T-helper 1 cell treated with Interleukin-12 subunit alpha and Interleukin-12 subunit beta and Interleukin-4 antibody, amounts not matched to agents 30 μg/mL and 1 μg/mL, for 36 hours (primary cell): ENCODE measurements around the gene ETV4.
A peak's percentile ranks its signal among the peaks of the same experiment; 100 is the strongest.

Experiments
- H3K27ac Mint-ChIP-seq: one replicate; pipeline ENCODE4 v1.8.0; 2021; ENCODE audit warnings: mild to moderate bottlenecking, mixed read lengths
- H3K27me3 Mint-ChIP-seq: one replicate; pipeline ENCODE4 v1.8.0; 2021; ENCODE audit warnings: low read depth, mixed read lengths
- H3K36me3 Mint-ChIP-seq: one replicate; pipeline ENCODE4 v1.8.0; 2021; ENCODE audit warnings: low read depth, mixed read lengths
- H3K4me1 Mint-ChIP-seq: one replicate; pipeline ENCODE4 v1.8.0; 2021; ENCODE audit warnings: low read depth, mixed read lengths
- H3K4me3 Mint-ChIP-seq: one replicate; pipeline ENCODE4 v1.8.0; 2021; ENCODE audit warnings: mild to moderate bottlenecking, moderate library complexity, mixed read lengths
- H3K9me3 Mint-ChIP-seq: one replicate; pipeline ENCODE4 v1.8.0; 2021; ENCODE audit warnings: mixed read lengths

Gene ETV4

GRCh38 chr17:43546319-43547188 is at the start of gene ETV4:
Gene ETV4, minus strand, starts transcription at chr17:43546340. Its CDS starts 723 bp downstream, at chr17:43545617.
- H3K27ac Mint-ChIP-seq = peak within 1 kb of the TSS; percentile 1
- H3K9me3 Mint-ChIP-seq = no peaks in the 10 kb centered on the region
- H3K4me1 Mint-ChIP-seq = peaks cover 18% of the 10 kb centered on the region
- no peaks in the 10 kb centered on the region for H3K36me3 Mint-ChIP-seq
- peaks cover 61% of the 10 kb centered on the region for H3K27me3 Mint-ChIP-seq
- H3K4me3 Mint-ChIP-seq = peak within 1 kb of the TSS; percentile 84

DNA sequence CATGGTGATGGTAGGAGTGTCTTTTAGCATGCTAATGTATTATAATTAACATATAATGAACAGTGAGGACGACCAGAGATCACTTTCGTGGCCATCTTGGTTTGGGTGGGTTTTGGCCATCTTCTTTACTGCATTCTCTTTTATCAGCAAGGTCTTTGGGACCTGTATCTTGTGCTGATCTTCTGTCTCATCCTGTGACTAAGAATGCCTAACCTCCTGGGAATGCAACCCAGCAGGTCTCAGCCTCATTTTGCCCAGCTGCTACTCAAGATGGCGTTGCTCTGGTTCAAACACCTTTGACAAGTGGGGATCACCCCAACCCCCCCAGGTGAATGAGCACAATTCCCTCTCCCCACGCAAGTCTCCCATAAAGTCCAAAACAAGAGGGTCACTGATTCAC is 49.3 kb upstream of the ETV4 start:
- Mint-ChIP-seq H3K36me3 (no peaks in the 10 kb centered on the region), H3K9me3 (no peaks in the 10 kb centered on the region), H3K27ac (no peak overlapping the region), H3K4me3 (no peak overlapping the region), H3K4me1 (no peaks in the 10 kb centered on the region), H3K27me3 (peaks cover 11% of the 10 kb centered on the region)

DNA sequence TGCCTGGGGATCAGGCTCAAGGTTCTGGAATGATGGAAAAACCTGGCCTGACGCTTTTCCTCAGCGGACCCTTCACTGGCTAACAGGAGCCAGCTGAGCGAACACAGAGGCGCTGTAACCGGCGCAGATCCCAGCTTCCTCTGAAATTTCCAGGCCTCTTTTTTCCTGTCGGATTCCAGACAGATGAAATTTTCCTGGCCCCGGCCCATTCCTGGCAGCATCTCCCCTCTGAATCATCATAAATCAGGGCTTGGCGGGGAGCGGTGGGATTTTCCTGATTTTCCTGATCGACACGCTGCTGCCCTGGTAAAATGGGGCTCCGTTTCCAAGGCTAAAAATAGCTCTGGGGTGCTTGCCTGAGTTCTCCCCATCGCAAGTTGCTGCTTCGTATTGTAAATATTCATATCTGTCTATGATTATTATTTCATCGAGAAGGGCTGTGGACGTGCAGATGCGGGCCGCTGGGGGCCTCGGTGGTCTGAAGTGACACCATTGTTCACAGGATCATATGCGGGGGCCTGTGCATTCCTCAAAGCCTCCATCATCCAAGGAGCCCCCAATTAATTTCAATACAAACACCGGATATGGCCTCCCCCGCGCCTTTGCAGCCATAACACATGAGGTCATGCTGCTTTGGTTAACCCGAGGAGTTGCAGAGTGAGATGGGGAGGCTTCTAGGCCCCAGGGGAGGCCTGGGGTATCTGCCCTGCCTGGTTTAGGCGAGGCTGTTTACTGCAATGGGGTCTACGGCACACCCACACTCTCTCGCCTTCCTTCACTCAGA is 45.8 kb upstream of the ETV4 start:
- no peaks in the 10 kb centered on the region for H3K9me3 Mint-ChIP-seq
- no peak overlapping the region for H3K4me3 Mint-ChIP-seq
- H3K36me3 Mint-ChIP-seq = no peaks in the 10 kb centered on the region
- H3K27ac Mint-ChIP-seq = no peak overlapping the region
- no peaks in the 10 kb centered on the region for H3K4me1 Mint-ChIP-seq
- peaks cover 7% of the 10 kb centered on the region for H3K27me3 Mint-ChIP-seq

DNA sequence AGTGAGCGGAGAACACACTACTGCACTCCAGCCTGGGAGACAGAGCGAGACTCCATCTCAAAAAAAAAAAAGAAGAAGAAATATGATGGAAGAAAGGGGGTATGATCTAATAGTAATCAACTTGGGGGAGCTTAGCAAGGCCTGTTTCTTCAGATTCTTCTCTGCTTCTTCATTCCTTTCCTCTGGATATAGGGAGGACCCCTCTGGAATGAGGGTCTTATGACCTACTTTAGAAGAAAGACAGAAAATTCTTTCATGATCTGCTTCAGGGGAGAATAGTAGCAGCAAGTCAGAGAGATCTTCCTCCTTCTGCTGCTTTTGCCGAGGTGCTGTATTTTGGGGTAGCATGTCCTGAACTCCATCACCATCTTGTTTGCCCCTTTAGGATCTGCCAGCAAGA is 44.9 kb upstream of the ETV4 start:
- H3K4me3 Mint-ChIP-seq = no peak overlapping the region
- H3K36me3 Mint-ChIP-seq = no peaks in the 10 kb centered on the region
- H3K27ac Mint-ChIP-seq = no peak overlapping the region
- H3K4me1 Mint-ChIP-seq = no peaks in the 10 kb centered on the region
- H3K9me3 Mint-ChIP-seq = no peaks in the 10 kb centered on the region
- H3K27me3 Mint-ChIP-seq = peaks cover 7% of the 10 kb centered on the region

- Mint-ChIP-seq H3K4me3 (no peak overlapping the region), H3K36me3 (no peaks in the 10 kb centered on the region), H3K27ac (no peak overlapping the region), H3K4me1 (no peaks in the 10 kb centered on the region), H3K27me3 (peaks cover 3% of the 10 kb centered on the region), H3K9me3 (no peaks in the 10 kb centered on the region)
These were observed 42.7 kb upstream of the ETV4 start for GRCh38 chr17:43588664-43589435.

- H3K27ac Mint-ChIP-seq = no peak overlapping the region
- H3K27me3 Mint-ChIP-seq = peaks cover 10% of the 10 kb centered on the region
- no peaks in the 10 kb centered on the region for H3K9me3 Mint-ChIP-seq
- no peaks in the 10 kb centered on the region for H3K36me3 Mint-ChIP-seq
- H3K4me3 Mint-ChIP-seq = no peak overlapping the region
- no peaks in the 10 kb centered on the region for H3K4me1 Mint-ChIP-seq
These were observed 42.0 kb upstream of the ETV4 start for GRCh38 chr17:43588121-43588520.

DNA sequence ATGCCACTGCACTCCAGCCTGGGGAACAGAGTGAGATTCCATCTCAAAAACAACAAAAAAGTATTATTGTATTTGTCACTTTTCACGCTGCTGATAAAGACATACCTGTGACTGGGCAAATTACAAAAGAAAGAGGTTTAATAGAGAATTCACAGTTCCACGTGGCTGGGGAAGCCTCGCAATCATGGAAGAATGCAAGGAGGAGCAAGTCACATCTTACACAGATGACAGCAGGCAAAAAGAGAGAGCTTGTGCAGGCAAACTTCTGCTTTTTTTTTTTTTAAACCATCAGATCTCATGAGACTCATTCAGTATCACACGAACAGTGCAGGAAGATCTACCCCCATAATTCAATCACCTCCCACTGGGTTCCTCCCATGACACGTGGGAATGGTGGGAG is 41.5 kb upstream of the ETV4 start:
- no peaks in the 10 kb centered on the region for H3K9me3 Mint-ChIP-seq
- no peaks in the 10 kb centered on the region for H3K36me3 Mint-ChIP-seq
- H3K27ac Mint-ChIP-seq = no peak overlapping the region

DNA sequence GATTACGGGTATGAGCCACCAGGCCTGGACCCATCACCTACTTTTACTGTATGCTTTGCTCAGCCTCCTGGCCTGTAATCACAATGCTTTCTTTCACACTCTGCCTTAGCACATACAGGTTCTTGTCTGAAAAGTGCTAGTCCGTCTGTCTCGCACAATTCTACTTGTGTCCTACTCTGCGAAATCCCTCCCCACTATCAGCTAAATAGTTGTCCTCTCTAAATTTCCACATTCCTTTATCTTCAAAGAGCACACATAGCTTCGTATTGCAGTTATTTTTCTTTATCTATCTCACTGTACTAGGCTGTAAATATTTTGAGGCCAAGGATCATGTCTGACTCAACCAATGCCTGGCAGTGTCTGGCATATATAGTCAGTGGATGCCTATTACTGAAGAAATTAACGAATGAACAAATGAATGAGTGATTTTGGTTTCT is 38.5 kb upstream of the ETV4 start:
- Mint-ChIP-seq H3K9me3 (no peaks in the 10 kb centered on the region), H3K4me1 (peaks cover 3% of the 10 kb centered on the region), H3K27me3 (peaks cover 16% of the 10 kb centered on the region), H3K27ac (no peak overlapping the region), H3K36me3 (no peaks in the 10 kb centered on the region), H3K4me3 (no peak overlapping the region)

More for the DNA sequence above, 41.5 kb upstream of the ETV4 start:
- Mint-ChIP-seq H3K27me3 (peaks cover 11% of the 10 kb centered on the region), H3K4me3 (no peak overlapping the region), H3K4me1 (no peaks in the 10 kb centered on the region)

DNA sequence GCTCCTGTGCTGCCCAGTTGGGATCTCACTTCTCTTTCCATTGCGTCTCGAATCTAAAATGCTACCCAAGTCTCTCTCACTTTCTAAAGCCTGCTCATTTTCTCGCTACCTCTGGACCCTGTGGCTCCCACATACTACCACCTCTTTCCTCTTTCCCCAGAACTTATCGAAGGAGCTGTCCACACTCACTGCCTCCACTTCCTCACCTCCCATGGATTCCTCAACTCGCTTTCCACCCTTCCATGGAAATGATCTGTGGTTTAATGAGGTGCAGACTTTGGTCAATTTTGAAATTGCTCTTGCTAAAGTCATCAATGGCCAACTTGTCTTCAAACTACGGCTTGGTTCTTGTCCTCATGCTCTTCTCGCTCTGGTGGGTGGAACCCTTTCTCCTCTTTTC is 37.2 kb upstream of the ETV4 start:
- Mint-ChIP-seq H3K27me3 (peaks cover 16% of the 10 kb centered on the region), H3K36me3 (no peaks in the 10 kb centered on the region), H3K4me1 (peaks cover 17% of the 10 kb centered on the region), H3K27ac (no peak overlapping the region), H3K9me3 (no peaks in the 10 kb centered on the region), H3K4me3 (no peak overlapping the region)

GRCh38 chr17:43581613-43582012 is 35.5 kb upstream of the ETV4 start:
- H3K27ac Mint-ChIP-seq = no peak overlapping the region

GRCh38 chr17:43581130-43581529 is 35.0 kb upstream of the ETV4 start:
- Mint-ChIP-seq H3K4me1 (peaks cover 22% of the 10 kb centered on the region), H3K4me3 (no peak overlapping the region), H3K27ac (no peak overlapping the region), H3K27me3 (peaks cover 16% of the 10 kb centered on the region), H3K9me3 (no peaks in the 10 kb centered on the region), H3K36me3 (no peaks in the 10 kb centered on the region)

More at GRCh38 chr17:43581613-43582012, 35.5 kb upstream of the ETV4 start:
- Mint-ChIP-seq H3K4me3 (no peak overlapping the region), H3K9me3 (no peaks in the 10 kb centered on the region), H3K4me1 (peaks cover 22% of the 10 kb centered on the region), H3K36me3 (no peaks in the 10 kb centered on the region), H3K27me3 (peaks cover 16% of the 10 kb centered on the region)

DNA sequence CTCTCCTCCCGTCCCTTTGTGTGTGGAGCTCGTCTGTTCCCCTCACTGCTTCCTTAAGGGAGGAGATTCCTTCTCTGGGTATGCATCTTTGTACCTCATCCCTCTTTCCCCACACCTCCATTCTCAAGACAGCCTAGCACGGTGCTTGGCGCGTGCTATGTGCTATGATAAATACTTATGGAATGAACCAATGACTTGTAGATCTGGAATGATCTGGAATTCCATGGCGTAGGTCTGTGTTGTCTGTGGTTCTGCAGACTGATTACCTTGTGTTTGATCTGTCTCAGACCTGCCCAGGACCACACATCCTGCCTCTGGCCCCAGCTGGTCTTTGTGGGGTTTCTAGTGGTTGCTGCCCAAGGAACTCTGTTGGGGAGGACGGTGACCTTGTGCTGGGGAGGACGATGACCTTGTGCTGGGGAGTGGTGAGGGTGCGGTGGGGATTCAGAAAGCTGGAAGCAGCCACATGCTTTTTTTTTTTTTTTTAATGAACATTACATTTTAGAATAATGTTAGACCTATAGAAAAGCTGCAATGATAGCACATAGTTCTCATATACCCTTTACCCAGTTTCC is 33.5 kb upstream of the ETV4 start:
- no peaks in the 10 kb centered on the region for H3K9me3 Mint-ChIP-seq
- H3K36me3 Mint-ChIP-seq = no peaks in the 10 kb centered on the region
- peaks cover 22% of the 10 kb centered on the region for H3K4me1 Mint-ChIP-seq
- H3K4me3 Mint-ChIP-seq = no peak overlapping the region
- H3K27ac Mint-ChIP-seq = peak overlapping the region; percentile 56
- peaks cover 16% of the 10 kb centered on the region for H3K27me3 Mint-ChIP-seq

DNA sequence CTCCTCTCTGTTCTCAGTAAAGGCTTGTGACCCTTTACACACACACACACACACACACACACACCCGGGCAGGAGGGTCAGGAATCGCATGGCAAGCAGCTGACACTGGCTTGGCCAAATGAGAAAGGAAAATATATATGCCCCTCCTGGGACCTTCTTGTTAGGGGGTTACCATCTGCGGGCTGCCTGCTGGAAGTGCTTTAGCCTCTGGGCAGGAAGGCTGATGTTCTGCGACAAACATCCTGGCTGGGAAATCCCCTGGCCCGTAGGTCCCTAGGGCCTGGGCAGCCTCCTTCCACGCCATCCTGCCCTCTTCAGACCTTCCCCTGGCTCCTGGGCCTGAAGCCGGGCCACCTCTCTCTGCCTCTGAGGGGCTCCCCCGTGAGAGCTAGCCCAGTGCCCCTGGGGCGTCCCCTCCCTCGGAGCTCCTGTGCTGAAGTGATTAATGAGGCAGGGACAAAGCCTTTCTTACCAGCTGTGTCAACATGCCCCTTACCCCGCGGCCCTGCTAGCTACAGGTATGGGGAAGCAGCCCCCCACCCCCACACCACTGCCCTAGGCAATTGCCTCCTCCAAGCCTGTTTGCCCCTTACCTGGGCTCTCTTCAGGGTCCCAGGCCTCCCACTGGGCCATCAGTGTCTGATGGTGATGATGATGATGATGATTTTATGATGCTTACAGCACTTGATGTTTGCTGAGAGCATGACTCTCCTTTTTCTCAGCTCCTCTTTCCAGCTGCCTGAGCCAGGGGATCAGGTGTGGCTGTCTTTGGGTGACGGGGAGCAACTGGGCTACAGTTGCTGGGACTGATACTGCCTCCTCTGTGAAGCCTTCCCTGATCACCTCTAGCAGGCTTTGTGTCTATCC is 32.8 kb upstream of the ETV4 start:
- Mint-ChIP-seq H3K27me3 (peaks cover 13% of the 10 kb centered on the region), H3K36me3 (no peaks in the 10 kb centered on the region), H3K4me3 (no peak overlapping the region), H3K9me3 (no peaks in the 10 kb centered on the region), H3K4me1 (peaks cover 22% of the 10 kb centered on the region), H3K27ac (peak overlapping the region; percentile 56)
